Lung (tissue), 12 donors: ENCODE measurements around the gene TRIM54. TPM values are rescaled to one million over a fixed set of nuclear protein-coding genes. Genes with fewer than 3 reads are reported as not detected.
"Not testable (repeated sequence)": the region's sequence is repeated elsewhere in the genome, so short reads cannot be mapped to it uniquely, and the experiment has no call there.

Source experiments
- ATAC-seq: fragments of 200-7000 bp; cut with Tn5 transposase; one replicate; pipeline ENCODE4 v1.9.1; 2020; ENCODE audit warnings: moderate number of reproducible peaks; ENCODE audit not compliant: insufficient read depth, low FRiP score
- DNase-seq, 3 donors: peaks; one replicate each; pipeline ENCODE4 v3.0.0-alpha.2; 2013 to 2017
- H3K27ac ChIP-seq, 2 donors: one replicate each; pipeline ENCODE4 v1.5.1; 2013; ENCODE audit warnings: mild to moderate bottlenecking in 2 of 2, moderate library complexity in 2 of 2, control low read depth in 1 of 2, inconsistent platforms in 1 of 2, low read depth in 1 of 2, low read length in 1 of 2
- H3K27me3 ChIP-seq, 3 donors: one replicate each; pipeline ENCODE4 v1.5.1; 2013; ENCODE audit warnings: low read length in 2 of 3; ENCODE audit not compliant: control insufficient read depth in 3 of 3, insufficient read depth in 3 of 3
- H3K36me3 ChIP-seq, 4 donors: one replicate each; pipeline ENCODE4 v1.5.1; 2013; ENCODE audit warnings: low read length in 4 of 4, mild to moderate bottlenecking in 1 of 4, moderate library complexity in 1 of 4; ENCODE audit not compliant: control insufficient read depth in 4 of 4, insufficient read depth in 4 of 4
- H3K4me1 ChIP-seq, 5 donors: one replicate each; pipeline ENCODE4 v1.5.1; 2013; ENCODE audit warnings: low read length in 5 of 5, mild to moderate bottlenecking in 2 of 5, moderate library complexity in 1 of 5; ENCODE audit not compliant: control insufficient read depth in 5 of 5, insufficient read depth in 5 of 5
- H3K4me3 ChIP-seq: one replicate; pipeline ENCODE4 v1.5.1; 2013; ENCODE audit warnings: mild to moderate bottlenecking, control low read depth, moderate library complexity
- H3K9ac ChIP-seq, 2 donors: one replicate each; pipeline ENCODE4 v1.5.1; 2013; ENCODE audit warnings: low read length in 2 of 2, control low read depth in 1 of 2; ENCODE audit not compliant: insufficient read depth in 1 of 2
- H3K9me3 ChIP-seq, 4 donors: one replicate each; pipeline ENCODE4 v1.5.1; 2013; ENCODE audit warnings: low read length in 3 of 4, mild to moderate bottlenecking in 1 of 4, moderate library complexity in 1 of 4; ENCODE audit not compliant: control insufficient read depth in 4 of 4, insufficient read depth in 3 of 4
- CTCF ChIP-seq: IDR thresholded peaks from 2 replicates; pipeline ENCODE4 v1.5.1; 2012; ENCODE audit warnings: mild to moderate bottlenecking; ENCODE audit errors: control extremely low read depth, extremely low read depth
- WGBS, 2 donors: extraction: QIAGEN DNeasy Blood & Tissue Kit; methylation state at CpG; one replicate each; pipeline ENCODE4 v1.1.7; 2013; 5-methylcytosine and 5-hydroxymethylcytosine counted together
- polyA plus RNA-seq, 2 donors: library from polyadenylated mRNA; stranded (reverse); fragments of 200-250 nt; gene quantifications; one replicate each; pipeline ENCODE4 v1.2.1, GENCODE V29; 2013
- total RNA-seq, 2 donors: library from RNA; depleted of rRNA in 1 of 2; stranded (reverse); fragments of >200 nt in 1 of 2; gene quantifications; one replicate each; pipeline ENCODE4 v1.2.1, GENCODE V29; 2014 to 2021
- donor health status: control.
- donor health status: control.
- donor health status: Bipolar disorder and iron deficiency.
- donor health status: healthy.
- donor health status: DM: yes; HTN: yes; CAD: no.

TRIM54 gene
- total and polyA plus RNA-seq, 4 donors, result 0.09 to 0.48 (median 0.13) TPM

DNA sequence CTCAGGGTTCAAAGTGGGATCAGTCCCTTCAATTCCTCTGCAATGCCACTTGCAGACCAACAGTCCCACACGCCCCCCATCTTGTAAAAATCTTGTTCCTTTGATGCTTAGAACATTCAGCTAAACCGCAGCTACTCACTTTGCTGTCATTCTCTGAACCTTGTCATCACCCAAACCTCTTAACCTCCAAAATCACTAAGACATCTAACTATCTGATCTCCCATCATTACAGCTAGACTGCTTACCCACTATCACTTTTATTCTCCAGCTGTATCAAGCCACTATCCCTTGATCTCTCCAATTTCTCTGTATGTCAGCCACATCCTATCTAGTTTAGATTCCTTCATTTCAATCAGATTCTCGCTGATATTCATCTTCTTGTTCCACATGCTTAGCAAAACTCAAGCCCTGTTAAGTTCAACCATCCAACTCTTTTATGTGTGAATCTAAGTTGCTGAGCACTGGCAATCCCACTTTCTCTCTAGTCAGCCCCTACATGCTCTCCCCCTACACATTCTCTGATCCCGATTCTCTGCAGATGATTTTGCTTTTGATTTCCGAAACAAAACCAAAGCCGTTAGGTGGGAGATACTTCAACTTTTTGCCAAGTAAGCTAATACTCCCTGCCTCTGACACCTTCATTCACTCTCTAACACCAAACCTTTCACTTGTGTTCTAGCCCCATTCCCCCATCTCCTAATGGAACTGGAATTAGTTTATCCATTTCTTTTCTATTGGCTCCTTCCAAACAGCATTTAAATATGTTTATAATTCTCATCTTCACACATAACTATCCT is 69.8 kb downstream of the TRIM54 start:
- no peak for ATAC-seq
- no peak overlapping the region for H3K27ac ChIP-seq
- H3K36me3 ChIP-seq, result peaks cover 0 to 5% (median 2%) of the 10 kb centered on the region in 4 donors
- DNase-seq, result no peak
- WGBS, 2 donors, result 81 to 91% methylated on average over 6 of the region's 6 CpGs
- no peaks in the 10 kb centered on the region for H3K27me3 ChIP-seq
- no peak overlapping the region for H3K9ac ChIP-seq
- H3K4me1 ChIP-seq, result peaks cover 0 to 7% (median 5%) of the 10 kb centered on the region in 5 donors
- no peaks in the 10 kb centered on the region for H3K9me3 ChIP-seq
- no peak for TF ChIP-seq CTCF
- H3K4me3 ChIP-seq, result no peak overlapping the region

DNA sequence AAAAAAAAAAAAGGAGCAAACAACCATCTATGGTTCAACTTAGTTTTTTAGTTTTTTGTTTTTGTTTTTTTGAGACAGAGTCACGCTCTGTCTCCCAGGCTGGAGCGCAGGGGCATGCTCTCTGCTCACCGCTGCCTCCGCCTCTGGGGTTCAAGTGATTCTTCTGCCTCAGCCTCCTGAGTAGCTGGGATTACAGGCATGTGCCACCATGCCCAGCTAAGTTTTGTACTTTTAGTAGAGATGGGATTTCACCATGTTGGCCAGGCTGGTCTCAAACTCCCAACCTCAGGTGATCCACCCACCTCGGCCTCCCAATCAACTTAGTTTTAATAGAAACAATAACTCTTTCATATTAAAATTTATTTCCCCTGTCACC is 71.1 kb downstream of the TRIM54 start:
- not testable (repeated sequence) for DNase-seq, ATAC-seq
- peaks cover 0 to 16% (median 4%) of the 10 kb centered on the region in 5 donors for H3K4me1 ChIP-seq

GRCh38 chr2:27353762-27354596 is 71.8 kb downstream of the TRIM54 start:
- Histone ChIP-seq H3K4me3 (no peak overlapping the region), H3K9ac (no peak overlapping the region), H3K36me3 (peaks cover 0 to 5% (median 2%) of the 10 kb centered on the region in 4 donors), H3K27me3 (no peaks in the 10 kb centered on the region), H3K4me1 (peaks cover 0 to 16% (median 4%) of the 10 kb centered on the region in 5 donors), H3K27ac (no peak overlapping the region), H3K9me3 (no peaks in the 10 kb centered on the region)
- no peak for ATAC-seq
- WGBS, 2 donors, result 71 to 72% methylated on average over 7 of the region's 7 CpGs
- no peak for TF ChIP-seq CTCF
- no peak for DNase-seq

More for the DNA sequence above, 71.1 kb downstream of the TRIM54 start:
- not testable (repeated sequence) for H3K36me3 ChIP-seq, H3K4me3 ChIP-seq, H3K9me3 ChIP-seq, H3K9ac ChIP-seq, H3K27ac ChIP-seq, H3K27me3 ChIP-seq
- WGBS, 2 donors, result 94 to 96% methylated on average over 5 of the region's 5 CpGs

DNA sequence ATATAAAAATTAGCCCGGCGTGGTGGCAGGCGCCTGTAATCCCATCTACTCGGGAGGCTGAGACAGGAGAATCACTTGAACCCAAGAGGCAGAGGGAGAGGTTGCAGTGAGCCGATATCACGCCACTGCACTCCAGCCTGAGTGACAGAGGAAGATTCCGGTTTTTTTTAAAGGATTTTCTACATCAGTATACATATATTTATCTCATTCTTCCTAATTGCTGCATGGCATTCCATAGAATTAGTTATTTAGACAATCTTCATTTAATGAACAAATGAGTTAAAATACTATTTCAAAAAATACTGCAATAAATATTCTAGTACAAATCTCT is 72.3 kb downstream of the TRIM54 start:
- Histone ChIP-seq H3K4me3 (no peak overlapping the region), H3K4me1 (peaks cover 0 to 16% (median 4%) of the 10 kb centered on the region in 5 donors), H3K27ac (no peak overlapping the region), H3K36me3 (peaks cover 0 to 5% (median 2%) of the 10 kb centered on the region in 4 donors), H3K27me3 (no peaks in the 10 kb centered on the region), H3K9ac (no peak overlapping the region), H3K9me3 (no peaks in the 10 kb centered on the region)
- ATAC-seq, result no peak
- DNase-seq, result no peak
- WGBS, 2 donors, result 95 to 97% methylated on average over 7 of the region's 7 CpGs
- TF ChIP-seq CTCF, result no peak
